T-cell (primary cell): ENCODE measurements around the gene UBQLN1. TPM values are rescaled to one million over a fixed set of nuclear protein-coding genes. Genes with fewer than 3 reads are reported as not detected.
"Not testable (repeated sequence)": the region's sequence is repeated elsewhere in the genome, so short reads cannot be mapped to it uniquely, and the experiment has no call there.

ENCODE experiments used
- ATAC-seq, 4 experiments: fragments of 200-7000 bp in 3 of 4; fragments of 150-1000 bp in 1 of 4; cut with Tn5 transposase; replicated peaks in 1 of 4; 1 replicate in 3 of 4; 2 replicates in 1 of 4; pipeline ENCODE4 v1.10.0; 2021; ENCODE audit warnings: moderate library complexity in 3 of 4, mild to moderate bottlenecking in 2 of 4, moderate number of reproducible peaks in 1 of 4
- CTCF ChIA-PET, 2 donors: fragments of 300-600 bp; sonication (Branson Sonifier 250); formaldehyde crosslinking; loops; one replicate each; lab custom pipeline; 2022; ENCODE audit warnings: antibody characterized with exemption in 2 of 2; lab: Charles Lee
- POLR2A ChIA-PET, 2 donors: fragments of 300-600 bp; sonication (Branson Sonifier 250); formaldehyde crosslinking; loops; one replicate each; lab custom pipeline; 2022; ENCODE audit warnings: antibody characterized with exemption in 2 of 2; lab: Charles Lee
- DNase-seq, 35 experiments: peaks; one replicate each; pipeline versions ENCODE4 v3.0.0 to v3.0.0-alpha.2; 2013 to 2023
- H3K27ac ChIP-seq: one replicate; pipeline ENCODE4 v1.5.1; 2013; ENCODE audit warnings: low read length
- H3K27me3 ChIP-seq, 2 experiments: replicated peaks in 1 of 2; 1 replicate in 1 of 2; 2 replicates in 1 of 2; pipeline versions ENCODE4 v1.6.1 to v1.7.0; 2013; ENCODE audit warnings: low read length in 1 of 2, mixed read lengths in 1 of 2; ENCODE audit not compliant: control insufficient read depth in 2 of 2, insufficient read depth in 2 of 2; ENCODE audit errors: extremely low read depth in 1 of 2
- H3K36me3 ChIP-seq, 2 donors: 1 replicate in 1 of 2; 2 replicates in 1 of 2; pipeline versions ENCODE4 v1.6.1 to v1.7.0; 2013; ENCODE audit warnings: low read length in 1 of 2; ENCODE audit not compliant: control insufficient read depth in 2 of 2, insufficient read depth in 1 of 2; ENCODE audit errors: extremely low read depth in 1 of 2
- H3K4me1 ChIP-seq, 2 experiments: 1 replicate in 1 of 2; 2 replicates in 1 of 2; pipeline versions ENCODE4 v1.6.1 to v1.7.0; 2013; ENCODE audit warnings: low read length in 2 of 2, mixed read lengths in 1 of 2; ENCODE audit not compliant: insufficient read depth in 2 of 2, control insufficient read depth in 1 of 2; ENCODE audit errors: extremely low read depth in 1 of 2
- H3K4me3 ChIP-seq, 2 donors: 1 replicate in 1 of 2; 2 replicates in 1 of 2; pipeline versions ENCODE4 v1.5.1 to v1.7.0; 2013; ENCODE audit warnings: mild to moderate bottlenecking in 2 of 2, low read length in 1 of 2, moderate library complexity in 1 of 2; ENCODE audit not compliant: control insufficient read depth in 1 of 2; ENCODE audit errors: extremely low read depth in 1 of 2
- H3K9me3 ChIP-seq: 2 replicates; pipeline ENCODE4 v1.7.0; 2013
- H3K27ac Mint-ChIP-seq, 2 donors: one replicate each; pipeline ENCODE4 v1.8.0; 2020 to 2021; ENCODE audit warnings: mild to moderate bottlenecking in 2 of 2, mixed read lengths in 2 of 2
- H3K27me3 Mint-ChIP-seq, 2 donors: one replicate each; pipeline ENCODE4 v1.8.0; 2021 to 2022; ENCODE audit warnings: mixed read lengths in 2 of 2
- H3K36me3 Mint-ChIP-seq: one replicate; pipeline ENCODE4 v1.8.0; 2021; ENCODE audit warnings: mixed read lengths
- H3K4me1 Mint-ChIP-seq, 3 donors: one replicate each; pipeline ENCODE4 v1.8.0; 2020 to 2022; ENCODE audit warnings: mixed read lengths in 3 of 3, mild to moderate bottlenecking in 1 of 3
- H3K4me3 Mint-ChIP-seq, 3 donors: one replicate each; pipeline ENCODE4 v1.8.0; 2020 to 2022; ENCODE audit warnings: mild to moderate bottlenecking in 3 of 3, mixed read lengths in 3 of 3, moderate library complexity in 3 of 3
- H3K9me3 Mint-ChIP-seq, 3 donors: one replicate each; pipeline ENCODE4 v1.8.0; 2020 to 2022; ENCODE audit warnings: mixed read lengths in 3 of 3
- WGBS: methylation state at CpG from one replicate; pipeline ENCODE4 v1.1.5; 2013; ENCODE audit warnings: missing lambda C conversion rate; ENCODE audit not compliant: insufficient coverage; 5-methylcytosine and 5-hydroxymethylcytosine counted together
- total RNA-seq, 35 experiments: library from RNA in 6 of 35; stranded (reverse) in 6 of 35; fragments of 120-200 nt in 1 of 35; gene quantifications; one replicate each; pipeline versions ENCODE4 v1.2.1 to v1.2.4 and lab custom pipeline; 2013 to 2026

The UBQLN1 gene
- total RNA-seq (100 to 1,000 TPM in 4 of 5 donors, 10 to 100 TPM in 1; 98.1 to 141 (median 105) TPM), total RNA-seq (lab: John Stamatoyannopoulos, UW) (145 to 282 (median 209) reads per million in 29 experiments)
- 109 TPM for total RNA-seq (2013)

DNA sequence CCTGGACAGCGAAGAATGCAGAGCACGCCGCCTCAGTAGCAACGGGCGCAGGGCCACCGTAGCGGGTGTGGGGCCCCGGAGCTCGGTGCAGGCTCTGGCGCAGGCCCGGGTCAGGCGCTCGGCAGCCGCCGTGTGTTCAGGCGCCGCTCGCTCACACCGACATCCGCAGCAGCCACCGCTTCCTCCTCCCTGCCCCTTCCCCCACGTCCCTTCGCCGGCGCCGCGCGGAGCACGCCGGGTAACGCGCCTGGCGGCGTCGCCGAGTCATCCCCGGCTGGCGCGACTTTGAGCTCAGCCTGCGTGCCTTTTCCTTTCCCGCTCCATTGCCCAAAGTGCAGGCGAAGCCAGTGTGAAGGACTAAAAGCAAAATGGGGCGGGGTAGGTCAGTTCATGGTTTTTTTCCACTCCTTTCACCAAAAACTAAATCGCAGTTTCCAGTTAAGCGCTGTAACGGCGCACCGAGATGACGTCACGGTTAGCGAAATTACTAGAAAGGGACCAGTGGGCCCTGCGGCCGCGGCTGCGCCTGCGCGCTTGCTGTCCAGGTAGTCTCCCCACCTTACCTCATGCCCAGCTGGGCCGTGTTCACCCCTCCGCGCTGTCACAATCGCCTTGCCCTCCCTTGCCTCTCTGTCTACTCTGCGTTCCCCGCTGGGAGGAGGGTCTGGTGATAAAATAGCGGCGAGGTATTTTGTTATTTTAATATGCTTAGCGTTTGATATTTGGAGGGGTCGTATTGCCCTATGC, at the start of gene UBQLN1:
Gene UBQLN1, minus strand, starts transcription at position 191 of the 747 bp plus-strand sequence. CDS start 279 bp downstream, outside the sequence.
- peaks cover 12% of the 10 kb centered on the region for H3K36me3 Mint-ChIP-seq
- H3K4me1 Mint-ChIP-seq = peaks cover 48 to 51% (median 48%) of the 10 kb centered on the region in 3 donors
- peak; percentile 83 to 96 (median 89) for DNase-seq
- 1% methylated on average over 50 of the region's 67 CpGs for WGBS
- Histone ChIP-seq H3K27ac (peak within 1 kb of the TSS; percentile 96), H3K9me3 (no peaks in the 10 kb centered on the region), H3K4me3 (peak within 1 kb of the TSS; percentile 93 to 97), H3K4me1 (peaks cover 17 to 20% of the 10 kb centered on the region in 2 experiments), H3K27me3 (no peaks in the 10 kb centered on the region), H3K36me3 (no peaks in the 10 kb centered on the region)
- H3K27me3 Mint-ChIP-seq = no peaks in the 10 kb centered on the region
- H3K9me3 Mint-ChIP-seq = no peaks in the 10 kb centered on the region
- peak within 1 kb of the TSS; percentile 86 to 99 (median 95) for H3K4me3 Mint-ChIP-seq
- ChIA-PET CTCF (interaction anchor here (0.7 to 2.5 kb wide), 8 partner anchors 12 to 87 kb away, joined by 3 to 9 read pairs (median 5); no protein-coding TSS in a partner anchor), POLR2A (interaction anchor here in 1 of 2 donors (0.6 to 1.8 kb wide), 8 partner anchors 10 to 272 kb away, joined by 3 to 9 read pairs (median 6); partner anchors contain the start of genes HNRNPK, IDNK and RMI1)
- peak within 1 kb of the TSS; percentile 96 to 99 for H3K27ac Mint-ChIP-seq
- ATAC-seq = peak; percentile 85 to 91 (median 90)

DNA sequence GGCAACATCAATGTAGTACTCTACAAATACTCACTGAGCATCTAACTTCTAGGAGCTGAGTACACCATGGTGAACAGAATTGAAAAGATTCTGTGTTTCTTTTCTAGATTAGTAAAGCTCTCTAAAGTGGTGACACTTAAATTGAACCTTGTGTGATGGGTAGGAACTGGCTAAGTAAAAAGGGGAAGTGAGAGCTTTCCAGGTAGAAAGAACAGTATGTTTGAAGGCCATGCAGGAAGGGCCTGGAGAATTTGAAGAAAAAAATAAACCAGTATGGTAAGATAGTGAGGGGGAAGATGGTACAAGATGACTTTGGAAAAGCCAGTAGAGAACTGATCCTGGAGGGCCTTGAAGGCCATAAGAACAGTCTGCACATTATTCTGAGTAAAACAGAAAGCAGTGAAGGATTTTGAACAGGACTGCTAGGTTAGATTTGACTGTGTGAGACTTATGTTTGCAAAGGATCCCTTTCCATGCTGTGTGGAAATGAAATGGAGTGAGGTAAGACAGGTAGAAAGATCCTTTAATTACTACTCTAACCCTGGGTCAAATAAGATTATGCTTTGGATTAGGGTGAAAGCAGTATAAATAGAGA, 46.7 kb upstream of the UBQLN1 start:
- Histone ChIP-seq H3K27ac (no peak overlapping the region), H3K9me3 (no peaks in the 10 kb centered on the region), H3K27me3 (no peaks in the 10 kb centered on the region), H3K4me3 (no peak overlapping the region), H3K36me3 (peaks cover 0 to 3% of the 10 kb centered on the region in 2 donors), H3K4me1 (no peaks in the 10 kb centered on the region)
- H3K27me3 Mint-ChIP-seq = no peaks in the 10 kb centered on the region
- CTCF ChIA-PET = interaction anchor here in 1 of 2 donors (0.6 kb wide), 1 partner anchor 35 kb away, joined by 4 read pairs; no protein-coding TSS in a partner anchor
- DNase-seq = no peak
- no peak overlapping the region for H3K4me3 Mint-ChIP-seq
- peaks cover 48% of the 10 kb centered on the region for H3K36me3 Mint-ChIP-seq
- no peaks in the 10 kb centered on the region for H3K4me1 Mint-ChIP-seq
- no peak for ATAC-seq
- POLR2A ChIA-PET = no interaction called here
- H3K27ac Mint-ChIP-seq = no peak overlapping the region
- no peaks in the 10 kb centered on the region for H3K9me3 Mint-ChIP-seq

DNA sequence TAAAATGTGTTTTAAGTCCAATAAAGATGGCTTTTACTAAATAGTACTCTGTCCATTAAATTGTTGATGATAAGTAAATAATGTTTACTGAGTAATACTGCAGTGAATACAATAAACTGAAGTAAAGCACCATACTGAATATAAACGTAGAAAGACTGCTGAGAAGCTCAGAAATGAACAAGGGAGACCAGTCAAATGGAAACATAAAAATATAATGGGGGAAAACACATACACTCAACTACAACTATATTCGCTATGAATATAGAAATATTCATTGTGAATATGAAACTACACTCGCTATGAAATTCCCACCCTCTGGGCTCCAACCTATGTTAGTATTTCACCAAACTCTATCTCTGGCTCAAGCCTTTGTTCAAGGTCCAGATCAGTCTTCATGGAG, 41.9 kb upstream of the UBQLN1 start:
- no peaks in the 10 kb centered on the region for H3K27me3 ChIP-seq
- no peaks in the 10 kb centered on the region for H3K4me1 ChIP-seq
- no peaks in the 10 kb centered on the region for H3K9me3 Mint-ChIP-seq
- H3K4me3 Mint-ChIP-seq = no peak overlapping the region
- no peak overlapping the region for H3K27ac ChIP-seq
- peaks cover 0 to 3% of the 10 kb centered on the region in 2 donors for H3K36me3 ChIP-seq
- no peak for DNase-seq
- H3K9me3 ChIP-seq = no peaks in the 10 kb centered on the region
- H3K27me3 Mint-ChIP-seq = no peaks in the 10 kb centered on the region
- CTCF ChIA-PET = no interaction called here
- H3K36me3 Mint-ChIP-seq = peaks cover 40% of the 10 kb centered on the region
- no peak overlapping the region for H3K27ac Mint-ChIP-seq
- no peak for ATAC-seq
- peaks cover 0 to 2% (median 0%) of the 10 kb centered on the region in 3 donors for H3K4me1 Mint-ChIP-seq
- no peak overlapping the region for H3K4me3 ChIP-seq
- POLR2A ChIA-PET = no interaction called here
- WGBS = no CpG with 5 or more reads among the region's 3 CpGs

DNA sequence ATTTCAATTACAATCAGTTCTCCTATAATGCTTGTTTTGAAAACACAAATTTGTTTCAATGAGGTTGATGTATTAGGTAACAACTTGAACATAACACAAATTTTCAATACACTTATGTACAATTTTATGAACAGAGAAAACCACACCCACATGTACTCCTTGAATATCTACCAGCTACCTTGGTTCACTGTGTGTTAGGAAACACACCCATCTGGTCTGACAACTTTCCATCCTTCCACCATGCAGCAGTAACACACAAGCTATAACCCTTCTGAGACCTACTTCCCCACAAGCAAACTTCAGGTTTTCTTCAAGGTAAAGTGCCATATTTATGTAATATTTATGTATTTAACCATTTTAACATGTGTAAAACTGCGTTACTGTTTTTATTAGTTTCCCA, 36.4 kb upstream of the UBQLN1 start:
- CTCF ChIA-PET = no interaction called here

DNA sequence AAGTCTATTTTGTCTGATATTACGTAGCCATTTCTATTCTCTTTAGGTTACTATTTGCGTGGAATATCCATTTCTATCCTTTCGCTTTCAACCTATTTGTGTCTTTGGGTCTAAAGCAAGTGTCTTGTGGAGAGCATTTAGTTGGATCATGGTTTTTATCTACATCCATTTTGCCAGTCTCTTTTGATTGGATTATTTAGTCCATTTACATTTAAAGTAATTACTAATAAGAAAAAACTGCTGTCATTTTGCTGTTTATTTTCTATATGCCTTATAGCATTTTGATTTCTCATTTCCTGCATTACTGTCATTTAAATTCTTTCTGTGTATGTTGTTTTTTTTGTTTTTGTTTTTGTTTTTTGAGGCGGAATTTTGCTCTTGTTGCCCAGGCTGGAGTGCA, 26.0 kb upstream of the UBQLN1 start:
- Histone ChIP-seq H3K36me3 (no peaks in the 10 kb centered on the region), H3K27ac (no peak overlapping the region), H3K4me3 (no peak overlapping the region), H3K4me1 (no peaks in the 10 kb centered on the region), H3K27me3 (no peaks in the 10 kb centered on the region), H3K9me3 (no peaks in the 10 kb centered on the region)
- ChIA-PET POLR2A (no interaction called here), CTCF (interaction anchor here in 1 of 2 donors (0.6 kb wide), 1 partner anchor 666 kb away, joined by 8 read pairs; no protein-coding TSS in a partner anchor)
- WGBS = no CpG with 5 or more reads among the region's 4 CpGs
- H3K27ac Mint-ChIP-seq = no peak overlapping the region
- H3K4me1 Mint-ChIP-seq = no peaks in the 10 kb centered on the region
- H3K9me3 Mint-ChIP-seq = peaks cover 7 to 28% (median 13%) of the 10 kb centered on the region in 3 donors
- ATAC-seq (no peak), DNase-seq (no peak)
- H3K27me3 Mint-ChIP-seq = no peaks in the 10 kb centered on the region
- H3K4me3 Mint-ChIP-seq = no peak overlapping the region
- H3K36me3 Mint-ChIP-seq = peaks cover 18% of the 10 kb centered on the region

More for the DNA sequence above, 36.4 kb upstream of the UBQLN1 start:
- DNase-seq = no peak
- POLR2A ChIA-PET = no interaction called here
- Mint-ChIP-seq H3K4me1 (peaks cover 0 to 2% (median 0%) of the 10 kb centered on the region in 3 donors), H3K27ac (no peak overlapping the region), H3K36me3 (peaks cover 40% of the 10 kb centered on the region), H3K4me3 (no peak overlapping the region), H3K9me3 (no peaks in the 10 kb centered on the region), H3K27me3 (no peaks in the 10 kb centered on the region)
- H3K36me3 ChIP-seq = peaks cover 0 to under 1% of the 10 kb centered on the region in 2 donors
- H3K4me3 ChIP-seq = no peak overlapping the region
- H3K27me3 ChIP-seq = no peaks in the 10 kb centered on the region
- no peaks in the 10 kb centered on the region for H3K4me1 ChIP-seq
- no peak for ATAC-seq
- no peaks in the 10 kb centered on the region for H3K9me3 ChIP-seq
- WGBS = no CpG with 5 or more reads among the region's 1 CpG
- H3K27ac ChIP-seq = no peak overlapping the region

DNA sequence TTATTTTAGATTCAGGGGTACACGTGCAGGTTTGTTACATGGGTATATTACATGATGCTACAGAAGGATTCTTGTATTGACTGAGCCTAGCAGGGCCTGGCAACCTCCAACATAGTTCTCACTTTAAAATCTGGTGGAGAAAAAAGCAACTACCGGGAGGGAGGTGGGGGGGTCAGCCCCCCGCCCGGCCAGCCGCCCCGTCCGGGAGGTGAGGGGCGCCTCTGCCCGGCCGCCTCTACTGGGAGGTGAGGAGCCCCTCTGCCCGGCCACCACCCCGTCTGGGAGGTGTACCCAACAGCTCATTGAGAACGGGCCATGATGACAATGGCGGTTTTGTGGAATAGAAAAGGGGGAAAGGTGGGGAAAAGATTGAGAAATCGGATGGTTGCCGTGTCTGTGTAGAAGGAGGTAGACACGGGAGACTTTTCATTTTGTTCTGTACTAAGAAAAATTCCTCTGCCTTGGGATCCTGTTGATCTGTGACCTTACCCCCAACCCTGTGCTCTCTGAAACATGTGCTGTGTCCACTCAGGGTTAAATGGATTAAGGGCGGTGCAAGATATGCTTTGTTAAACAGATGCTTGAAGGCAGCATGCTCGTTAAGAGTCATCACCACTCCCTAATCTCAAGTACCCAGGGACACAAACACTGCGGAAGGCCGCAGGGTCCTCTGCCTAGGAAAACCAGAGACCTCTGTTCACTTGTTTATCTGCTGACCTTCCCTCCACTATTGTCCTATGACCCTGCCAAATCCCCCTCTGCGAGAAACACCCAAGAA, 21.0 kb upstream of the UBQLN1 start:
- H3K36me3 Mint-ChIP-seq, H3K4me1 ChIP-seq, H3K36me3 ChIP-seq, H3K4me3 ChIP-seq, H3K9me3 Mint-ChIP-seq, H3K9me3 ChIP-seq, POLR2A ChIA-PET, H3K27ac Mint-ChIP-seq, H3K4me3 Mint-ChIP-seq, H3K27ac ChIP-seq, H3K27me3 ChIP-seq, H3K4me1 Mint-ChIP-seq, CTCF ChIA-PET, ATAC-seq, DNase-seq, H3K27me3 Mint-ChIP-seq: not testable (repeated sequence)
- no CpG with 5 or more reads among the region's 22 CpGs for WGBS
